T-helper 9 cell (primary cell): ENCODE results near the gene TIPARP.
"Not testable (repeated sequence)": the region's sequence is repeated elsewhere in the genome, so short reads cannot be mapped to it uniquely, and the experiment has no call there.

Experiments
- DNase-seq: peaks from one replicate; pipeline ENCODE4 v3.0.0-alpha.2; 2020

Gene TIPARP

GRCh38 chr3:156716105-156716862, 41.9 kb downstream of the TIPARP start:
- DNase-seq: no peak

- no peak for DNase-seq
Measured at GRCh38 chr3:156718622-156719306, 44.4 kb downstream of the TIPARP start.

GRCh38 chr3:156720826-156721225, 46.4 kb downstream of the TIPARP start:
- no peak for DNase-seq

- no peak for DNase-seq
Measured at GRCh38 chr3:156721687-156722618, 47.6 kb downstream of the TIPARP start.

GRCh38 chr3:156723182-156723619, 48.8 kb downstream of the TIPARP start:
- DNase-seq: no peak

DNA sequence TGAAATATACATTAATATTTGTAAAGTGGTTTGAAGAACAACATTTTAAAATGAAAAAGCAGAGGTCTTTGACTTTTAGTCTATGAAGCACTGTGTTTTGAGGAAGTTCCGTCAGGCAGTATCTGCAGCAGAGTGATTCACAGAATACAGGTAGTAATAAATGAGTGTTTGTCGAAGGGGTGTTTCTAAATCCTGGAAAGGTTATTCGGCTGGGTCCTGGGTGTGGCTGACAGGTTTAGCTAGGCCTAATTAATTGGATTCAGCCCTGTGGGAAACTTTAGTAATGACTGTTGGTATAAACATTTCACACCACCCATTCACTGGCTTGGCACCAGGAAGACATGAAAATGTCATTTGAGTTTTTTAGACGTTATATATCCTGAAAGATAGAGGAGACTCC, 51.3 kb downstream of the TIPARP start:
- DNase-seq: no peak

DNA sequence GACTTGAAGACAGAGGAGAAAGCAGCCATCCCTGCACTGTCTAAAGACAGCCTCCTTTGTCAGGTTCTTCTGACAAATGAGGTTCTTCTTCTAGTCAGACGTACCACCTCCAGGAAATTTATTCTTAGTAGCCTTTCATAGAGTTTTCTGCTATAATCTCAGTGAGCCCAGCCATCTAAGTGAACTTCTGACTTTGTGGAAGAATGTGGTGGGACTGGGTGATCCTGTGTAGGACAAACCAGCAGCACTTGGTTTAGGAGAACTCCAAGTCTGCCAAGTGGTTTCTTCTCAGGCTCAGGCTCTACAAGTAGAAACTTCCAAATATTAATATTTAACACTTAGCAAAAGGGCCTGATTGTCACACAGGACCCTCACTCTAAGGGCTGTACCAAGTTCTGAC, 52.1 kb downstream of the TIPARP start:
- no peak for DNase-seq

GRCh38 chr3:156727519-156728205, 53.3 kb downstream of the TIPARP start:
- no peak for DNase-seq

- no peak for DNase-seq
Measured at GRCh38 chr3:156728267-156728985, 54.0 kb downstream of the TIPARP start.

DNA sequence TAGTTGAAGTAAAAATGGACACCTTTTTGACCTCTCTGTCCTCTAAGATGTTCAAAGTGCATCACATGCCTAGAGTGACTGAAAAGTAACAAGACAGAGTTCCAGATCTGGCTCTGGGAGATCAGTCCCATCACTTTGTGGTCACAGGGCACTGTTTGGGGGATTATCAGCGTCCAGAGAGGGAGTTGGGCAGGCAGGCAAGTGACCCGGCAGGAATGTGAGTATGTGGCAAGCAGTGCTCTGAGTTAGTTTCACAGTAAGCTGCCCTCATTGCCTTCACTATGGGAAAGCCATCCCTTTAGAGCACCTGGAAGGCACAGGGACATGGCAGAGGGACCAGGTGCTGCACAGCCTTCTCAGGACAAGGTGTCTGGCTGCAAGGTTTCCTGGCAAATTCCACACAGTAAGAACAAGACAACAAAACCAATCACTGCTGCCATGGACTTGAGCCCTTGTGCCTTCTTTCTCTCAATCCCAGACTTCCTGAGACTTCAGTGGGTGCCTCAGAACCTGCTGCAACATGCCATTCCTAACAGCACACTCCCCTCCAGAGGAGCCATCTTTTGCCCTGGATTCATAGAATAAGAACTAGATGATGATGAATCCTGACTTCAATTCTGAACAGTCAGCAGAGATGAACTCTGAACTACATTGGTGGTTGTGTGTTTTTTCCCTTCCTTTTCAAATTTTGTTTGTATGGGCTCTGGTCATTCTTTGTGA, 55.2 kb downstream of the TIPARP start:
- no peak for DNase-seq

- no peak for DNase-seq
Measured at GRCh38 chr3:156731813-156732212, 57.4 kb downstream of the TIPARP start.

GRCh38 chr3:156732261-156732660, 57.9 kb downstream of the TIPARP start:
- no peak for DNase-seq

DNA sequence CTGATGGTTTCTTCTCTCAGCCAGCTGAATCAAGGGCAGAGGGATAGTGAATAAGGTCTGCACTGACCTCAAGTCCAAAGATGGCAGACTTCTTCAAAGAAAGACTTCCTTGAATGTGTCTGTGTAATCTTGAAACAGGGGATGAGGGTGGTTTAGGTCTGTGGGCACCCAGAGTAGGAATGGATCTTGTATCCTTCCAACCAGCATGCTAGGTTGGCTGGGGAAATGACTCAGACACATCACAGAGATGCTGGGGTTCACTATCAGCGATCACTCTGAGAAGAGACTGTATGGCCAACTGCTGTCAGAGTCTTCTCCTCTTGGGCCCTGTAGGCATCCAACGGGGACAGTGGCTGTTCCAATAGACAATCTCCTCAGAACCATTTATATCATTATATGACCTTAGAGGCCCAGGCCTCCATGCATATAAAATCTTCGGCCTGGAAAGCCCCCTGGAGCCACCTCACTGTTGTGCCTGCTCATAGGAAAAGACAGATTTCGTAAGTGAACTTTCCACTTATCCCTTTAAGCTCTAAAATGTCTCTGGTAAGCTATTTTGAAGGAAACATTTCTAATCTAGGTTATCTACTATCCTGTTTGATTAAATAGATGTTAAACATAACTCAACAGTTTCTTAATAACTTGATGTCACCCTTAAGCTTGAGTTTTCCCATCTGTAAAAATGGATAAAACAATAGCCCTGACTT, 58.5 kb downstream of the TIPARP start:
- DNase-seq: no peak

- DNase-seq: not testable (repeated sequence)
Measured at GRCh38 chr3:156734661-156735060, 60.3 kb downstream of the TIPARP start.

DNA sequence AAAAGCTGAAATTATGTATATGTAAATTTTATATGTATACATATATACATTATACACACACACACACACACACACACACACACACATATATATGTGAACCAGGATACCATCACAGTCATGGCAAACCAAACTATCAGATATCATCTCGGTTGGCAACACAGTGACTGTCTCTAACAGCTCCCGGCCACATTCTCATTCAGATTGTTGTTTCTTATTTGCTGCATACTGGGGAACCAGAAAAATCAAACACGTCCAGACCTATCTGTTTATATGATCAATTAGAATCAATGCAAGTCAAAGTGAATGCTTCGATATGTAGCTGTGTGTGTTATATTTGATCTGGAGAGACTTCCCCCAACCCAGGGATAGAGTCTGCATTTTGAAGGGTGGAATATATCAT, 61.1 kb downstream of the TIPARP start:
- DNase-seq: no peak

GRCh38 chr3:156737049-156737448, 62.7 kb downstream of the TIPARP start:
- not testable (repeated sequence) for DNase-seq

- no peak for DNase-seq
Measured at GRCh38 chr3:156738251-156738650, 63.9 kb downstream of the TIPARP start.

GRCh38 chr3:156739976-156740375, 65.6 kb downstream of the TIPARP start:
- no peak for DNase-seq

GRCh38 chr3:156740581-156740980, 66.2 kb downstream of the TIPARP start:
- DNase-seq: not testable (repeated sequence)

DNA sequence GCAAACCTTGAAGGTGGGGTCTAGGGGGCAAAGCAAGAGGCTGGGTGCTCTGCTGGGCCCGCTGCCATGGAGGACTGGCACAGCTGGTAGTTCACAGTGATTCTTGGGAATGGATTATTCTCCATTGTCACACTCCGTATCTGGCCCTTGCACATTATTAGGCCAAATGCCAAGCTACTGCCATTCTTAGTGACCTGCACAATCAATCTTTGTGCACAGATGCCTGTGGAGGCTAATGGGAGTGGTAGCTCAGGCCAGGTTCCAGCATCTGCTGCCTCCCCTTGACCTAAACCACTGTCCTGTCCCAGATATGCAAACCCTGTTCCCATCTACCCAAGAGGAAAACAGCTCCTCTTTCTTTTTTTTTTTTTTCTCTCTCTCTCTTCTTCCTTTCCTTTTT, 67.5 kb downstream of the TIPARP start:
- no peak for DNase-seq

GRCh38 chr3:156742401-156742800, 68.0 kb downstream of the TIPARP start:
- DNase-seq: no peak
